Brain pericyte (primary cell): Measurements from ENCODE around the gene KCNC4.

Source experiments
- DNase-seq: peaks from one replicate; pipeline ENCODE4 v3.0.0-alpha.2; 2012; ENCODE audit warnings: low read depth, low spot score

Gene KCNC4

GRCh38 chr1:110230381-110231199 lies 20.5 kb downstream of the KCNC4 start:
- no peak for DNase-seq

GRCh38 chr1:110233861-110234260 lies 23.7 kb downstream of the KCNC4 start:
- DNase-seq, result no peak

DNA sequence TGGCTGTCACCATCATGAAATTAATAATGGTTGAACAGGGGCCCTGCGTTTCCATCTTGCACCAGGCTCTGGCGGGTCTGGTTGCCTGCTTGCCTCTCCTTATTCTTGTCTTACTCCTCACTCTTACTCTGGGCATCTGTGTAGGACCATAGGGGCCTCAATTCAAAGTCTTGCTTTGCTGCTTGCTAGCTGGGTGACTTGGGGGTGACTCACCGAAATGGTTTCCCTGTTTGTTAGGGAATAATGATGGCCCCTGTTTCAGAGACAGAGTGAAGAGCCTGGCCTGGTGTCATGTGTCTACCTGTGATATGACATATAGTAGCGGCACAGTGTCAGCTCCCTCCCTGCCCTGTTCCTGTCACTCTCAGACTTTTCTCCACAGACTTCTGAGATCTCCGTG lies 24.6 kb downstream of the KCNC4 start:
- DNase-seq, result no peak

DNA sequence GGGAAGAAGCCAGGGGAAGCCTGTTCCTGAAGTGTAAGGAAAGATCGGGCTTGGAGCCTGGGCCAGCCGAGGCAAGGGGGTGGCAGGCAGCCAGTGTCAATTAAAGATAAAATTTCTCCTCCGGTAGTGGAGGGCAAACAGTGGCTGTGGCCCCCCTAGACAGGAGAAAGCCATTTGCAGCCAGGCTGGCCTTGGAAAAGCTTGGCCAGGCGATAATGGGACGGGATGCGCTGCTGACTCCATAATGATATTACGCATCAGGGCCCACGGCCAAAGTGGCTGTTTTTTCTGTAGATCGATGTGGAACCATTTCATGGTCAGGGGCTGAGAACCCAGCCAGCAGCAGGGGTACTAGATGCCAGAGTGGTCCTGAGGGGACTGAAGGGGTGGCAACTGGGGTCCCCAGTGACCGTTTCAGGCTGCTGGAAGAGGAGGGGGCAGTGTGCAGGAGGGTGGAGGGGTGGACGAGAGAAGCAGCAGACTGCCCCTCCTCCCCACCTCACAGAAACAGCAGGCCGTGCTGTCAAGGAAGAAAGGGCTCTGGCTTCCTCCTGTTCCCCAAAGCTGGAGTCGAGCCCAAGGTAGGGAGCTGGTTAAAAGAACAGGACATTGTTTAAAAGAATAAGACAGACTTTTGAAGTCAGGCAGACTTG lies 25.2 kb downstream of the KCNC4 start:
- no peak for DNase-seq

GRCh38 chr1:110235834-110236682 lies 25.9 kb downstream of the KCNC4 start:
- no peak for DNase-seq

DNA sequence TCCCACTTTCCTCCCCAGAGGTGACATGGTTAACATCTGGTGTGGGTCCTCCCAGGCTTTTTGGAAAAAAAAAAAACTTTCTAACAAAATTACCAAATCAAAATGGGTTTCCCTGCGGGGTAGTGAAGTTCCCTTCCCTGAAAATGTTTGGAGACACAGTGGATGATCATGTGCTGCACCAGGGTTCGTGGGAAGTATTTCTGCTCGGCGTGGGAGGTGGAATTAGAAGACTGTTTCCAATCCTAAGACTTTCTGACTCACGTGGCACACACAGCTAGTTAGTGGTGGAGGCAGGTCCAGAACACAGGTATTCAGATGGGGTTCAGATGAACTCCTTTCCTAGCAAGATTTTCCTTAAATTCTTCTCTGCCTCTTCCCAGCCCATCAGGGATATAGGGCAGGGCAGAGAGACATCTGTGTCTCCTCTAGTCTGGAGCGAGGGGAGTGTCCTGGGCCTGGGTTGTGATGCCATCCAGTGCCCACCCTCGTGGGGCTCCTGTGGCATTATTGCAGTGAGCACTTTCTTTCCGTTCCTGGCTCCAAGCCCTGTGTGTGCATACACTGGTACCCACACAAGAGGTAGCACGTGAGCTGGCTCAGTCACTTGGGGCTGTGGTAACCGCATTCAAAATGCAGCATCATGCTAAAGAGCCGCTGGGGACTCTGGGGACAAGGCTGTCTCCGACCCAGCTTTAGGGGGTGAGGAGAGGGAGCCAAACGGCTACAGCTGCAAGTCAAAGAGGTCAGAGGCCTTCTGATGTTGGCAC lies 27.5 kb downstream of the KCNC4 start:
- no peak for DNase-seq

- no peak for DNase-seq
These were observed 29.6 kb downstream of the KCNC4 start for GRCh38 chr1:110239441-110240430.

GRCh38 chr1:110240476-110241210 lies 30.5 kb downstream of the KCNC4 start:
- DNase-seq, result no peak

GRCh38 chr1:110241516-110241915 lies 31.4 kb downstream of the KCNC4 start:
- DNase-seq, result no peak

DNA sequence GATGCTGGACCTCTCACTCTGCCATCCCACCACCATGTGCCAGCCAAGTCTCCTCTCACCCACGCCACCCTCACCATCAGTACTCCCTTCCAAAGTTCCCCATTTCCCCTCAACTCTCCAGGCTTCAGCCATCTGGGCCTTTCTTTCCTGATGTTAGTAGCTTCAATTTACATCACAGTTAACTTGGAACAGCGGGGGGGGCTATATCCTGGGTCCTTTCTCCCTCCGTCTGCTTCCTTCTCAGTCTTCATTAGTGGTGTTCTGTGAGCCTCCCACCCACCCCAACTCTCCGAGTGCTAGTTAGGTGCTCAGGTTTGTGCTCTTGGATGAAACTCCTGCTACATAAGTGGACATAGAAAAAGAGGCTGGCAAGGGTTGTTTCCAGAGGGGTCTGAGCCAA lies 31.9 kb downstream of the KCNC4 start:
- no peak for DNase-seq

DNA sequence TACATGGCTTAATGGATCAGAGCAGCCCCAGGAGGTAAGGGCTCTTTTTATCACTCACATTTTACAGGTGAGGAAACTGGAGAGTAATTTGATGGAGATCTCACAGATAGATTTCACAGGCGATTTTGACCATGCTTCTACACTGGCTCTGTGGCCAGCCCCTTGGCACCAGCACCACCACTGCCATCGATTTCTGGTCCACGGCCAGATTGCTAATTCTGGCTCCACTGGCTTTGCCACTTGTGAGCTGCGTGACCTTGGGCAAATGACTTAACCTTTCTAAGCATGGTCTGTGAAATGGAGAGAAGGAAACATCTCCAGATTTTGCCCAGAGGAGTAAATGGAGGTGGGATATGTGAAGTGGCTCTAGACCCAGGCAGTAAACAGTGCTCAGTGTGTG lies 32.6 kb downstream of the KCNC4 start:
- DNase-seq, result no peak

DNA sequence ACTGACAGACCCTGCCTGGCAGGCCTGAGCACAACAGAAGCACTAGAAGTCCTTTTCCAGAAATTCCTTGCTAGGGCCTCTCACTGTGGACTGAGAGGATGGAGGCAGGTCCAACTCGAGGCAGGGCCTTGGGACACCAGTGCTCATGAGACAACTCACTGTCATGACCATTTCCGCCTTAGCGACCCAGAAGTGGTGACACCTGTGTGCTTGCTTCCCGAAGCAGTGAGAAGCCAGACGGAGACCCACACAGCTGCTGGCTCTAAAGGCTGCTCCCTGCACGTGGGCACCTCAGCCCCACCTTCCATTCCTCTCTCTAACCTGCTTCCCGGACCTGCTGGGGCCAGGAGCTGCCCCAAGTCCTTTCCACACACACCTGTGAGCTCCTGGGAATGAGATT lies 33.0 kb downstream of the KCNC4 start:
- no peak for DNase-seq

- no peak for DNase-seq
These were observed 33.5 kb downstream of the KCNC4 start for GRCh38 chr1:110243574-110243973.

- DNase-seq, result no peak
These were observed 35.9 kb downstream of the KCNC4 start for GRCh38 chr1:110245876-110246620.

DNA sequence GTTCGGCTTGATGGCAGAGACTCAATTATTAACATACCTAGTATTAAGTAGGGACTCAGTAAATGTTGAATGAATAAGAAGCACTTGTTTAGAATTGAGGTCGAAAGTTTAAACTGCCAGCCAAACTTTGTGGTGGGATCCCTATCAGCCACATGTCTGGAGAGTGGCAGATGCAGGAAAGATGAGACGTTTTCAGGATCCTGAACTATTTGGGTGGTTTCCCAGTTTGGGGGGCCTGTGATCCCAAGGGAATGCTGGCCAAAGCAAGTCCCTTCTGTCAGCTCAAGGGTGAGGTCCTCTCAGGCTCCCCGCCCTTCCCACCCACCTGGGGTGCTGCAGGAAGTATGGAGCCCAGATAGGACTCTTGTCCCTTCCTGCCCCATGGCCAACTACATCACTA lies 38.6 kb downstream of the KCNC4 start:
- no peak for DNase-seq

DNA sequence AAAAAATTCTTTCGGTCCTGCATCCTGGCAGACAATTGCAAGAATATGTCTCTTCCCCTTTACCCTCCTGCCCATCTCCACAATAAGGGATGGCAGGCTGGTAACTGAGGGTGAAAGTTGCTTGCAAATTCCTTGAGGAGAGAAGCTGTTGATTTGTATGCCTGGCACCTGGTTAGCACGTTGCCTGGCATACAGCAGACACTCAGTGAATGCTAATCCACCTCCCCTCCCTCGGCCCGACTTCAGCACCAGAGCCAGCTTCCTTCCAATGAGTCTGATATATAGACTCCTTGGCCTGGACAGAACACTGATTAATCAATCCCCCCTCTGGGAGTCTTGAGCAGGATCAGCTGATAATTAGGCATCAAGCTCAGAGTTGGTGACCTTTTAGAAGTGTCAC lies 39.1 kb downstream of the KCNC4 start:
- DNase-seq, result no peak

- no peak for DNase-seq
These were observed 39.9 kb downstream of the KCNC4 start for GRCh38 chr1:110250008-110250407.

- no peak for DNase-seq
These were observed 40.6 kb downstream of the KCNC4 start for GRCh38 chr1:110250749-110251148.

- DNase-seq, result no peak
These were observed 43.1 kb downstream of the KCNC4 start for GRCh38 chr1:110253213-110253612.
